GM10266 (cell line): ENCODE data around the gene TCTN2.

ENCODE experiments used
- DNase-seq: peaks from one replicate; pipeline ENCODE4 v3.0.0; 2012; ENCODE audit errors: extremely low spot score
- TF ChIP-seq, protein P1 (sequence below): IDR thresholded peaks from 2 replicates; pipeline ENCODE4 v1.5.1; 2012; ENCODE audit warnings: mild to moderate bottlenecking, low read depth; ENCODE audit not compliant: control insufficient read depth, insufficient read depth; ENCODE audit errors: missing control alignments

The TCTN2 gene

GRCh38 chr12:123734268-123734667 lies 63.4 kb downstream of the TCTN2 start:
- TF ChIP-seq, protein P1, sequence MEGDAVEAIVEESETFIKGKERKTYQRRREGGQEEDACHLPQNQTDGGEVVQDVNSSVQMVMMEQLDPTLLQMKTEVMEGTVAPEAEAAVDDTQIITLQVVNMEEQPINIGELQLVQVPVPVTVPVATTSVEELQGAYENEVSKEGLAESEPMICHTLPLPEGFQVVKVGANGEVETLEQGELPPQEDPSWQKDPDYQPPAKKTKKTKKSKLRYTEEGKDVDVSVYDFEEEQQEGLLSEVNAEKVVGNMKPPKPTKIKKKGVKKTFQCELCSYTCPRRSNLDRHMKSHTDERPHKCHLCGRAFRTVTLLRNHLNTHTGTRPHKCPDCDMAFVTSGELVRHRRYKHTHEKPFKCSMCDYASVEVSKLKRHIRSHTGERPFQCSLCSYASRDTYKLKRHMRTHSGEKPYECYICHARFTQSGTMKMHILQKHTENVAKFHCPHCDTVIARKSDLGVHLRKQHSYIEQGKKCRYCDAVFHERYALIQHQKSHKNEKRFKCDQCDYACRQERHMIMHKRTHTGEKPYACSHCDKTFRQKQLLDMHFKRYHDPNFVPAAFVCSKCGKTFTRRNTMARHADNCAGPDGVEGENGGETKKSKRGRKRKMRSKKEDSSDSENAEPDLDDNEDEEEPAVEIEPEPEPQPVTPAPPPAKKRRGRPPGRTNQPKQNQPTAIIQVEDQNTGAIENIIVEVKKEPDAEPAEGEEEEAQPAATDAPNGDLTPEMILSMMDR, result no peak

GRCh38 chr12:123741937-123742572 lies 71.1 kb downstream of the TCTN2 start:
- TF ChIP-seq, protein P1, result no peak
- peak; percentile 41 for DNase-seq

More at GRCh38 chr12:123734268-123734667, 63.4 kb downstream of the TCTN2 start:
- no peak for DNase-seq

DNA sequence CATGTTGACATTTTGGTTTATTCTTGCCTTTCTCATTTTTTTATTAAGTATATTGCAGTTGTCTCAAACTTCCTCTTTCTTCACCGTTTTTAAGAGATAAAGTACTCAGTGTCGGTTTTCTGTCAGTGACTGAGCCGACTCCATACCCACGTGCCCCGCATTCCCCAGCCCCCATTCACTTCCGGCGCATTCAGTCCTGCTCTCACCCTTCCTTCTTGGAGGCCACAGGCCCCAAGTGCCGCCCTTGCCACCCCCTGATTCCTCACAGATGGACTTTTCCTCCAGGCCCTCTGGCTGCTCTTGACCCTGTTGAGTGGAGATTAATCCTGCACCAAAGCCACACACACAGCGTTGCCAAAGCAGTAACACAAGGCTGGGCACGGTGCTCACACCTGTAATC lies 72.1 kb downstream of the TCTN2 start:
- TF ChIP-seq, protein P1, result no peak
- DNase-seq, result no peak

DNA sequence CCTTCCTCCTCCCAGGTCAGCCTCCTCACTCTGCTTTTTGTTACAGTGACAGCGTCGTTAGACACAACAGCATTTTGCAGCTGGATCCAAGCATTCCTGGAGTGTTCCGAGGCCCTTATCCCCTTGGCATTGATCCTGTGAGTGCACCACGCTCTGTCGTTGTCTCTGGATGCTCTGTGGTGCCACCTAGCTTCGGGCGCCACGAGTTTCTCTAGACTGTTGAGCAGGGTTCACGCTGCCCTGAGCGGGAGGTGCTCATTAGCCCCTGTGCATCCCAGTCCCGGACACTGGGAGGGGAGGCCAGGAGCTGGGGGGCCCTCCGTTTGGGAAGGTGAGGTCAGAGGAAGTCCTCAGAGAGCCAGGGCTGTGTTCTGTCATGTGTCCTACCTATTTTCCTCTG lies 73.9 kb downstream of the TCTN2 start:
- DNase-seq, result no peak
- TF ChIP-seq, protein P1, result peak; percentile 28

DNA sequence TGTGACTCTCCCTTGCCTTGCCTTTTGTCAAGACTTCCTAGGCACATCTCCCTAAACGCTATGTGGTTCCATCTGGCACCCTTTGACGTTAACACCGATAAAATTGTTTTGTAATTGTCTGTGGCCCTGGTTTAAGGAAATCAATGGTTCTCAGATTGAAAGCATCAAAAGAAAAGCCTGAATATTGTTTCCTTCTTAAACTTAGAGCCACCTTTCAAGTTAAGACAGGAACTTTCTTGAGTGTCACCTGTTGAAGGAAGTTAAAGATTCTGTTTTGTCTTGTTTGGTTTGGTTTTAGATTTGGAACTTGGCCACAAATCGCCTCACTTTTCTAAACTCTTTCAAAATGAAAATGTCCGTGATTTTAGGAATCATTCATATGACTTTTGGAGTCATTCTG lies 76.4 kb downstream of the TCTN2 start:
- TF ChIP-seq, protein P1, result no peak
- no peak for DNase-seq

GRCh38 chr12:123748161-123748560 lies 77.2 kb downstream of the TCTN2 start:
- no peak for DNase-seq
- TF ChIP-seq, protein P1, result no peak

DNA sequence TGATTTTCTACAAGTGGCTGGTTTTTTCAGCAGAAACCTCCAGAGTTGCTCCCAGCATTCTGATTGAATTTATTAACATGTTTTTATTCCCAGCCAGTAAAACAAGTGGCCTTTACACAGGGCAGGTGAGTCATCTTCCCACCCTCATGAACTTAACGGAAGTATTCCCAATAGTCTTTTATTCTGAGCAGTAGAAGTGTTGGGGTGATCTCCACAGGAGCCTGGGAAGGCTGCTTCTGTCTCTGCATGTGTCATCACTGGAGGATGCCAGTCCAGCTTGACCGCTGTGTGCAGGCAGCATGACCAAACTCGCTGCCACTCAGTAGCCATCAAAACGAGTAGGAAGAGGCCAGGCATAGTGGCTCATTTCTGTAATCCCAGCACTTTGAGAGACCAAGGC lies 77.7 kb downstream of the TCTN2 start:
- no peak for DNase-seq
- TF ChIP-seq, protein P1, result no peak
